B cell (primary cell): ENCODE results near the gene CD86. TPM values are rescaled to one million over a fixed set of nuclear protein-coding genes. Genes with fewer than 3 reads are reported as not detected.
A peak's percentile ranks its signal among the peaks of the same experiment; 100 is the strongest.

Experiments
- ATAC-seq: fragments of 200-7000 bp; cut with Tn5 transposase; one replicate; pipeline ENCODE4 v1.10.0; 2021; ENCODE audit warnings: low read depth, mild to moderate bottlenecking, moderate number of reproducible peaks, moderate library complexity
- CTCF ChIA-PET: fragments of 350-600 bp; sonication (Branson Sonifier 250); formaldehyde crosslinking; loops from one replicate; lab custom pipeline; 2021; ENCODE audit warnings: antibody characterized with exemption, inconsistent platforms; lab: Charles Lee
- POLR2A ChIA-PET: fragments of 350-600 bp; sonication (Branson Sonifier 250); formaldehyde crosslinking; loops from one replicate; lab custom pipeline; 2021; ENCODE audit warnings: antibody characterized with exemption; lab: Charles Lee
- DNase-seq: peaks from one replicate; pipeline ENCODE4 v3.0.0; 2013
- H2AFZ ChIP-seq: 2 replicates; pipeline ENCODE4 v1.6.1; 2012; ENCODE audit warnings: mild to moderate bottlenecking, low read depth, low read length; ENCODE audit not compliant: insufficient read depth, poor library complexity, severe bottlenecking
- H3K27ac ChIP-seq, 2 donors: 1 replicate in 1 of 2; 2 replicates in 1 of 2; pipeline ENCODE4 v1.5.1; 2012 to 2013; ENCODE audit warnings: low read length in 2 of 2, mild to moderate bottlenecking in 2 of 2, moderate library complexity in 1 of 2
- H3K27me3 ChIP-seq, 4 experiments: fragments of 200-600 bp in 1 of 4; sonication (generic) in 1 of 4; replicated peaks in 1 of 4; 1 replicate in 2 of 4; 2 replicates in 2 of 4; pipeline versions ENCODE4 v1.6.1 to v1.7.0; 2013 to 2016; ENCODE audit warnings: low read length in 3 of 4, mild to moderate bottlenecking in 2 of 4, mixed read lengths in 1 of 4, moderate library complexity in 1 of 4; ENCODE audit not compliant: insufficient read depth in 4 of 4, control insufficient read depth in 3 of 4; ENCODE audit errors: control extremely low read depth in 1 of 4
- H3K36me3 ChIP-seq, 2 experiments: replicated peaks in 1 of 2; 1 replicate in 1 of 2; 2 replicates in 1 of 2; pipeline versions ENCODE4 v1.6.1 to v1.7.1; 2013; ENCODE audit warnings: low read length in 1 of 2; ENCODE audit not compliant: insufficient read depth in 2 of 2, control insufficient read depth in 1 of 2; ENCODE audit errors: control extremely low read depth in 1 of 2, extremely low read depth in 1 of 2
- H3K4me1 ChIP-seq, 2 donors: fragments of 200-600 bp in 1 of 2; sonication (generic) in 1 of 2; 1 replicate in 1 of 2; 2 replicates in 1 of 2; pipeline versions ENCODE4 v1.5.1 to v1.6.1; 2013 to 2017; ENCODE audit warnings: low read length in 2 of 2; ENCODE audit not compliant: control insufficient read depth in 2 of 2, insufficient read depth in 2 of 2
- H3K4me2 ChIP-seq: replicated peaks from 2 replicates; pipeline ENCODE3; 2012; ENCODE audit warnings: mild to moderate bottlenecking, low read depth, low read length; ENCODE audit not compliant: poor library complexity, severe bottlenecking
- H3K4me3 ChIP-seq, 5 experiments: fragments of 200-600 bp in 1 of 5; sonication (generic) in 1 of 5; 1 replicate in 3 of 5; 2 replicates in 2 of 5; pipeline versions ENCODE4 v1.5.1 to v1.7.0; 2011 to 2016; ENCODE audit warnings: low read length in 4 of 5, mild to moderate bottlenecking in 4 of 5, low read depth in 2 of 5, control low read depth in 1 of 5, moderate library complexity in 1 of 5; ENCODE audit not compliant: insufficient read depth in 1 of 5; ENCODE audit errors: control extremely low read depth in 1 of 5, extremely low read depth in 1 of 5
- H3K79me2 ChIP-seq: fragments of 200-600 bp; sonication (generic); one replicate; pipeline ENCODE4 v1.6.0; 2016; ENCODE audit warnings: low read length; ENCODE audit not compliant: control insufficient read depth, insufficient read depth
- H3K9ac ChIP-seq: fragments of 200-600 bp; sonication (generic); 2 replicates; pipeline ENCODE4 v1.6.1; 2017; ENCODE audit warnings: mild to moderate bottlenecking, low read length, moderate library complexity
- H3K9me3 ChIP-seq, 3 donors: one replicate each; pipeline versions ENCODE4 v1.6.1 to v1.7.1; 2013; ENCODE audit warnings: low read length in 2 of 3; ENCODE audit not compliant: control insufficient read depth in 2 of 3, insufficient read depth in 1 of 3; ENCODE audit errors: control extremely low read depth in 1 of 3
- H4K20me1 ChIP-seq: 2 replicates; pipeline ENCODE4 v1.6.0; 2012; ENCODE audit warnings: mild to moderate bottlenecking, low read length; ENCODE audit not compliant: insufficient read depth, control insufficient read depth, poor library complexity, severe bottlenecking
- H3K27ac Mint-ChIP-seq: one replicate; pipeline ENCODE4 v1.8.0; 2021; ENCODE audit warnings: mixed read lengths
- H3K27me3 Mint-ChIP-seq: one replicate; pipeline ENCODE4 v1.8.0; 2021; ENCODE audit warnings: mixed read lengths
- H3K4me1 Mint-ChIP-seq: one replicate; pipeline ENCODE4 v1.8.0; 2021; ENCODE audit warnings: mixed read lengths
- H3K4me3 Mint-ChIP-seq: one replicate; pipeline ENCODE4 v1.8.0; 2021; ENCODE audit warnings: mixed read lengths
- H3K9me3 Mint-ChIP-seq: one replicate; pipeline ENCODE4 v1.8.0; 2022; ENCODE audit warnings: mixed read lengths; ENCODE audit not compliant: insufficient read depth
- EZH2 ChIP-seq: IDR thresholded peaks from 2 replicates; pipeline ENCODE4 v1.6.1; 2012; ENCODE audit warnings: borderline replicate concordance, low read depth, mild to moderate bottlenecking, moderate library complexity, low read length; ENCODE audit not compliant: insufficient read depth, poor library complexity, severe bottlenecking
- WGBS: methylation state at CpG from one replicate; pipeline ENCODE4 v1.1.5; 2013; ENCODE audit warnings: missing lambda C conversion rate; ENCODE audit not compliant: insufficient coverage; 5-methylcytosine and 5-hydroxymethylcytosine counted together
- intact Hi-C: fragments of 100-400 bp; cut with micrococcal nuclease; formaldehyde crosslinking; loops from one replicate; pipeline ENCODE4 v1.10.0; 2022
- polyA plus RNA-seq: library from polyadenylated mRNA; depleted of rRNA; stranded (reverse); fragments of >200 nt; gene quantifications from 2 replicates; pipeline ENCODE4 v1.2.3, GENCODE V29; 2012
- total RNA-seq, 2 donors: library from RNA; stranded (reverse); fragments of 120-200 nt in 1 of 2; gene quantifications; 1 replicate in 1 of 2; 2 replicates in 1 of 2; pipeline versions ENCODE4 v1.2.3 to v1.2.4, GENCODE V29; 2013 to 2022
- TF ChIP-seq, protein P1 (sequence below): fragments of 200-600 bp; IDR thresholded peaks from one replicate; pipeline ENCODE4 v1.8.0; 2022; ENCODE audit warnings: antibody characterized with exemption, mild to moderate bottlenecking

The CD86 gene
- total and polyA plus RNA-seq, 2 donors (not counting 1 experiment from before 2014, with no cell fraction given): 31.5 to 38.2 TPM

DNA sequence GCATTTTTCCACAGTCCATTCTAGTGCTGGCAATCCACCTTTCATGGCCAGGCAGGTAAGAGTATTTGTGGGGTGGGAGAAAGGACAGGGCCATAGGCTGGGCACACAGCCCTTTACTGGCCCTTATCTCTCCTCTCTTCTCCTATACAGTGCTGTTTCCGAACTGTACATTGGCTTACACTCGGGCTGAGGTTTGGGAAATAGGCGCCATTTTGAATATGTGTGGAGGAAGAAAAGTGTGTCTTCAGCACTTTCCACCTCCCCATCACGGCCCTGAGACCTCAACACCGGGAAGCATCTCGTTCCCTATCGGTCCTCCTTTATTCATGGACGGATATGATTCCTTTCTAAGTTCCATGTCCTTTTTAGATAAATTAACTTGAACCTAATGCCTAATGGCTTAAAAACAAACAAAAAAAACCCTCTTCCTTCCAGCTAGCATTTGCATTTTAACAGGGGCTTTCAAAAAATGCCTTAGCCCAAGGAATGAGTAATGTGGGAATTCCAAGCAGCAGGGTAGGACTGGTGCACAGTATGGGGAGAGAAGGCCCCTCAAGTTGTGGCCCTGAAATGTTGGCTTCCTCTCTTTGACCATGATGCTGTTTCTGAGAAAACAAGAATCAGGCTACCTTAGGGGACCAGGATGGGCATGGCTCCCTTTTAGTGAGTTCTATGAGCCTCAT is 24.5 kb downstream of the CD86 start:
- intact Hi-C loops: no loop called here
- Histone ChIP-seq H3K4me2 (peak overlapping the region; percentile 82), H2AFZ (no peak overlapping the region), H3K4me3 (peak overlapping the region in 4 of 5 experiments; percentile 44 to 95 (median 70)), H4K20me1 (no peaks in the 10 kb centered on the region), H3K4me1 (peaks cover 66 to 71% of the 10 kb centered on the region in 2 donors), H3K9ac (peak overlapping the region; percentile 90), H3K9me3 (no peaks in the 10 kb centered on the region), H3K79me2 (peaks cover 54% of the 10 kb centered on the region), H3K27me3 (no peaks in the 10 kb centered on the region), H3K36me3 (no peaks in the 10 kb centered on the region), H3K27ac (peak overlapping the region; percentile 46 to 64)
- ChIA-PET POLR2A (interaction anchor here (1.0 to 1.2 kb wide), 2 partner anchors 12 to 84 kb away, joined by 3 to 4 read pairs; no protein-coding TSS in a partner anchor), CTCF (interaction anchor here (0.9 to 3.2 kb wide), 7 partner anchors 12 to 197 kb away, joined by 3 to 20 read pairs (median 6); no protein-coding TSS in a partner anchor)
- no CpG with 5 or more reads among the region's 8 CpGs for WGBS
- no peak for TF ChIP-seq EZH2
- TF ChIP-seq, protein P1, sequence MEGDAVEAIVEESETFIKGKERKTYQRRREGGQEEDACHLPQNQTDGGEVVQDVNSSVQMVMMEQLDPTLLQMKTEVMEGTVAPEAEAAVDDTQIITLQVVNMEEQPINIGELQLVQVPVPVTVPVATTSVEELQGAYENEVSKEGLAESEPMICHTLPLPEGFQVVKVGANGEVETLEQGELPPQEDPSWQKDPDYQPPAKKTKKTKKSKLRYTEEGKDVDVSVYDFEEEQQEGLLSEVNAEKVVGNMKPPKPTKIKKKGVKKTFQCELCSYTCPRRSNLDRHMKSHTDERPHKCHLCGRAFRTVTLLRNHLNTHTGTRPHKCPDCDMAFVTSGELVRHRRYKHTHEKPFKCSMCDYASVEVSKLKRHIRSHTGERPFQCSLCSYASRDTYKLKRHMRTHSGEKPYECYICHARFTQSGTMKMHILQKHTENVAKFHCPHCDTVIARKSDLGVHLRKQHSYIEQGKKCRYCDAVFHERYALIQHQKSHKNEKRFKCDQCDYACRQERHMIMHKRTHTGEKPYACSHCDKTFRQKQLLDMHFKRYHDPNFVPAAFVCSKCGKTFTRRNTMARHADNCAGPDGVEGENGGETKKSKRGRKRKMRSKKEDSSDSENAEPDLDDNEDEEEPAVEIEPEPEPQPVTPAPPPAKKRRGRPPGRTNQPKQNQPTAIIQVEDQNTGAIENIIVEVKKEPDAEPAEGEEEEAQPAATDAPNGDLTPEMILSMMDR: no peak
- Mint-ChIP-seq H3K4me3 (peak overlapping the region; percentile 94), H3K4me1 (peaks cover 87% of the 10 kb centered on the region), H3K27ac (peak overlapping the region; percentile 59), H3K27me3 (no peaks in the 10 kb centered on the region), H3K9me3 (no peaks in the 10 kb centered on the region)
- ATAC-seq (no peak), DNase-seq (no peak)

DNA sequence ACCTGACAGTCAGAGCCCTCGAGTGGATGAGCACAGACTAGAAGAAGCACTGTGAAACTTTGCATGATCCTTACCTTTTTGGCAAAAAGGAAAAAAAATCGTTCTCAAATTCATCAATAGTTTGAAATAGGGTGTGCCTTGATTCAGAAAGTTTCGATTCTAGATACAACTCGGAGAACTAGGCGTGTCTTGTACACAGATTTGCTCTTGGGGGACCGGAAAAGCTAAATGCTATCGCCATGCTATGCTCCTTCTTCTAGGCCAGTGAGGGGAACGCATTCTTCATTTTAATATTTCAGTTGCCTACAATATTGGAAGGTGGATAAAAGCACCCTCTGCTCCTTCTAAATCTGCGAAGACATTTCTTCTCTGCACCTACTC is 25.0 kb downstream of the CD86 start:
- Histone ChIP-seq H3K4me2 (peak overlapping the region; percentile 82), H3K4me1 (peaks cover 60 to 67% of the 10 kb centered on the region in 2 donors), H3K4me3 (peak overlapping the region in 2 of 5 experiments; percentile 76 to 95), H3K27ac (peak overlapping the region; percentile 18 to 46), H3K9me3 (no peaks in the 10 kb centered on the region), H3K79me2 (peaks cover 50% of the 10 kb centered on the region), H4K20me1 (no peaks in the 10 kb centered on the region), H2AFZ (no peak overlapping the region), H3K36me3 (no peaks in the 10 kb centered on the region), H3K9ac (peak overlapping the region; percentile 90), H3K27me3 (no peaks in the 10 kb centered on the region)
- peak overlapping the region; percentile 59 for H3K27ac Mint-ChIP-seq
- intact Hi-C loops: no loop called here
- peaks cover 86% of the 10 kb centered on the region for H3K4me1 Mint-ChIP-seq
- ChIA-PET POLR2A (no interaction called here), CTCF (interaction anchor here (1.0 to 2.6 kb wide), 3 partner anchors 12 to 197 kb away, joined by 3 to 10 read pairs (median 4); no protein-coding TSS in a partner anchor)
- H3K4me3 Mint-ChIP-seq: peak overlapping the region; percentile 94
- no peak for TF ChIP-seq EZH2
- TF ChIP-seq, protein P1: no peak
- no peaks in the 10 kb centered on the region for H3K27me3 Mint-ChIP-seq
- WGBS: 75% methylated on average over 6 of the region's 9 CpGs
- no peak for DNase-seq
- H3K9me3 Mint-ChIP-seq: no peaks in the 10 kb centered on the region
- ATAC-seq: no peak
